Esophagus muscularis mucosa (tissue), 4 donors: ENCODE measurements around the gene SMOC1.

ENCODE experiments used
- EP300 ChIP-seq: sonication (generic); formaldehyde crosslinking; IDR thresholded peaks from one replicate; pipeline ENCODE4 v1.6.1; 2017; ENCODE audit warnings: antibody characterized with exemption
- POLR2A ChIP-seq: fragments of 450-650 bp; IDR thresholded peaks from one replicate; pipeline ENCODE4 v1.6.1; 2017; ENCODE audit warnings: antibody characterized with exemption, moderate library complexity, mild to moderate bottlenecking, low read depth
- POLR2AphosphoS5 ChIP-seq, 2 donors: sonication (generic); formaldehyde crosslinking; IDR thresholded peaks; one replicate each; pipeline ENCODE4 v1.6.1; 2017; ENCODE audit warnings: antibody characterized with exemption in 2 of 2
- TF ChIP-seq, protein P1 (sequence below), 3 experiments: fragments of 200-600 bp in 2 of 3; fragments of 450-650 bp in 1 of 3; sonication (generic) in 2 of 3; IDR thresholded peaks; one replicate each; pipeline ENCODE4 v1.5.1; 2017 to 2019; ENCODE audit warnings: antibody characterized with exemption in 3 of 3, mild to moderate bottlenecking in 2 of 3, moderate library complexity in 1 of 3

DNA sequence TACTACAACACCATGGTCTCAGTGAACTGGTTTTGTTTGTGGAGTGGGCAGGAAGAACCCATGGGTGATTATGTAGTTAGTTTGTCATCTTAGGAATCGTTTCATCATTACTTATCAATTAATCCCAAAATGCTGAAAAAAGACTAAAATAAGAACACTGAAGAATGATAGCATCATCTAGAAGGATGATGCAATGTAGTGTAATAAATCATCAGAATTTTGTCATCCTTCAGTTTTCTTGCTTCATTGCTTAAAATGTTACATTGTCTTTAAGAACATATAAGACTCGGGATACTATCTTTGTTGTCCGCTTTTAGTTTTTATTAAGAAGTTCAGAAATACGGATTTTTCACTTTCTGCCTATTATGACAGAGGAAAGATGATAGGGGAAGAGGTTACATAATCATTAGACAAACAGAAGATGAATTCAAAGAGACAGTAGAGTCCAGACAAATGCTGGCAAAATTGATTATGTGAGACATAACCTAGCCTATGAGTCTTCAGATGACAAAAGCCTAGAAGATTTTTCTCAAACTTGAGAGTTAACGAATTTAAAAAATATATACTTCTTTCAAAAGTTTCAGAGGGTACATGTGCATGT, 10.8 kb upstream of the SMOC1 start:
- no peak for TF ChIP-seq POLR2AphosphoS5 (IDR thresholded peaks at IDR 0.05)
- TF ChIP-seq, protein P1, sequence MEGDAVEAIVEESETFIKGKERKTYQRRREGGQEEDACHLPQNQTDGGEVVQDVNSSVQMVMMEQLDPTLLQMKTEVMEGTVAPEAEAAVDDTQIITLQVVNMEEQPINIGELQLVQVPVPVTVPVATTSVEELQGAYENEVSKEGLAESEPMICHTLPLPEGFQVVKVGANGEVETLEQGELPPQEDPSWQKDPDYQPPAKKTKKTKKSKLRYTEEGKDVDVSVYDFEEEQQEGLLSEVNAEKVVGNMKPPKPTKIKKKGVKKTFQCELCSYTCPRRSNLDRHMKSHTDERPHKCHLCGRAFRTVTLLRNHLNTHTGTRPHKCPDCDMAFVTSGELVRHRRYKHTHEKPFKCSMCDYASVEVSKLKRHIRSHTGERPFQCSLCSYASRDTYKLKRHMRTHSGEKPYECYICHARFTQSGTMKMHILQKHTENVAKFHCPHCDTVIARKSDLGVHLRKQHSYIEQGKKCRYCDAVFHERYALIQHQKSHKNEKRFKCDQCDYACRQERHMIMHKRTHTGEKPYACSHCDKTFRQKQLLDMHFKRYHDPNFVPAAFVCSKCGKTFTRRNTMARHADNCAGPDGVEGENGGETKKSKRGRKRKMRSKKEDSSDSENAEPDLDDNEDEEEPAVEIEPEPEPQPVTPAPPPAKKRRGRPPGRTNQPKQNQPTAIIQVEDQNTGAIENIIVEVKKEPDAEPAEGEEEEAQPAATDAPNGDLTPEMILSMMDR (IDR thresholded peaks at IDR 0.05): no peak
- no peak for TF ChIP-seq EP300
- TF ChIP-seq POLR2A: no peak
